ENCODE results near the gene FERMT3. TPM values are rescaled to one million over a fixed set of nuclear protein-coding genes. Genes with fewer than 3 reads are reported as not detected.
A peak's percentile ranks its signal among the peaks of the same experiment; 100 is the strongest.

Gene FERMT3
- polyA plus RNA-seq, 1 of the 3 experiments (the other 2 are of a cell fraction): 1.4 TPM

DNA sequence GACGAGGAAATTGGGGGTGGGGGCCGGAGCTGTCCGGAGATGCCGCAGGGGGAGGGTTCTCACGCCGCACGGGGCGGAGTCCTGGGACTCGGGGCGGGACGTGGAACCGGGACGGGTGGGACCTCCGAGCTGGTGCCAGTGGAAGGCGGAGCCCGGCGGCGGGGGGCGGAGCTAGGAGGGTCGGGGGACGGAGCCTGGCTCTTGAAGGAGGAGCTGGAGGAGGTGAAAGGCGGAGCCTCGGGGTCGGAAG, 34.6 kb downstream of the FERMT3 start:
- H3F3A ChIP-seq (replicated peaks; ENCODE audit: insufficient read depth): peaks cover 28% of the 10 kb centered on the region
- H3K4me3 ChIP-seq (ENCODE audit: low read depth in 2 of 2, low read length in 1 of 2): peak overlapping the region; percentile 64 to 92
- ChIA-PET POLR2A (interaction anchor here (0.6 to 12.4 kb wide), 11 partner anchors 8 to 152 kb away, joined by 3 to 112 read pairs (median 4); partner anchors contain the start of genes BAD, DNAJC4, ESRRA and GPR137), CTCF (interaction anchor here (0.6 to 3.3 kb wide), 2 partner anchors 10 to 89 kb away, joined by 3 to 17 read pairs; partner anchors contain the start of gene PLCB3)
- peak overlapping the region; percentile 63; the same call in 1 of the 2 replicates for H2AFZ ChIP-seq (ENCODE audit: low read depth)
- peaks cover 15 to 38% of the 10 kb centered on the region in 2 experiments; a peak in 2 of 4 replicates for H3K4me1 ChIP-seq (ENCODE audit: control insufficient read depth in 1 of 2, insufficient read depth in 2 of 2, low read depth in 1 of 2, low read length in 1 of 2)
- no peaks in the 10 kb centered on the region for H4K20me1 ChIP-seq (ENCODE audit: insufficient read depth)
- H3K9ac ChIP-seq: peak overlapping the region; percentile 83
- WGBS (ENCODE audit: low lambda C conversion rate): 4% methylated on average over 15 of the region's 24 CpGs
- TF ChIP-seq TCF12 (IDR thresholded peaks at IDR 0.05): no peak
- DNase-seq: no peak
- H3K27ac ChIP-seq (ENCODE audit: low read depth in 2 of 2, low read length in 1 of 2): peak overlapping the region; percentile 94 to 98
- peaks cover 46% of the 10 kb centered on the region for H3K79me2 ChIP-seq (ENCODE audit: insufficient read depth)
- no peaks in the 10 kb centered on the region for H3K27me3 ChIP-seq (ENCODE audit: insufficient read depth)
- H3K9me2 ChIP-seq: no peaks in the 10 kb centered on the region
- peaks cover 10 to 32% of the 10 kb centered on the region in 2 experiments for H3K36me3 ChIP-seq (replicated peaks in 1 of 2; ENCODE audit: control insufficient read depth in 1 of 2, insufficient read depth in 2 of 2, low read length in 1 of 2)
- peak overlapping the region; percentile 93 for H3K4me2 ChIP-seq
- H3K9me3 ChIP-seq: no peaks in the 10 kb centered on the region

DNA sequence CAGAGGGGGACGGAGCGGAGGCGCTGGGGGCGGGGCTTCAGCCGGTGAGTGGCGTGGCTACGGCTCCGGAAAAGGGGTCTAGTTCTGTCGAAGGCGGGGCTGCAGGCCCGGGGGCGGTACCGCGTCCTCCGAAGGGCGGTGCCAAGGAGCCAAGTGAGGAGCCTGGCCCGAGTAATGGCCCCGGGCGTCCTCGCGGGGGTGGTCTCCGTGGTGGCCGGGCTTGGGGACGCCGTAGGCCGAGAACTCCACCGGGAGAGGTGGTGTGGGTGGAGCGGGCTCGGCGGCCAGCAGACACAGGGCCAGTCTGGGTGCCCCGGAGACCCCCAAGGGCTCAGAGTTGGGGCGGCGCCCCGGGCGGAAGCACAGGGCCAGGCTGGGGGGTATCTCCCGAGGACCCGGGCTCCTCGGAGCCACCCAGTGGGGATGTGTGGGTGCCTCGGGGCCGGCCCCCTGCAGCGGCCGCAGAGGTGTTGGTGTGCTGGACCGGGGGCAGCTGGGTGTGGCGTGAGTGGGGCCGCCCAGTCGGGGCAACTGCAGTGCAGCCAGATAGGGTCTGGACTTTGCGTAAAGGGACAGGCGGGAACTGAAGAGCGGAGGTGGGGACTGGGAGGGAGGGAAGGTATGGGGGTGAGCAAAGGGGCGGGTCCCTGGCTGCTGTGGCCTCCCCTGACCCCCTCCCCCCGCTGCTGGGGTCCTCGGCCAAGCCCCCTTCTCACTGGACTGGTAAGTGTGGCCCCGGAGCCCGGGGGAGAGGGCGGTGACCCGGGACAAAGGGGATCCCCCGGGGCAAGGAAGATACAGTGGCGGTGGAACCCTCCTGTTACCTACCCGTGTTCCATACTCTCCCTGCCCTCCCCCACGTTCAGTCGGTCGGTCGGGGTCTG, 35.2 kb downstream of the FERMT3 start:
- H3K9me3 ChIP-seq: no peaks in the 10 kb centered on the region
- peak overlapping the region; percentile 67 to 90; a peak in 3 of 4 replicates for H3K27ac ChIP-seq (ENCODE audit: low read depth in 2 of 2, low read length in 1 of 2)
- H3K79me2 ChIP-seq (ENCODE audit: insufficient read depth): peaks cover 48% of the 10 kb centered on the region
- WGBS (ENCODE audit: low lambda C conversion rate): under 1% methylated on average over 34 of the region's 63 CpGs
- peak overlapping the region; percentile 78 to 92 for H3K4me3 ChIP-seq (ENCODE audit: low read depth in 2 of 2, low read length in 1 of 2)
- H3K4me2 ChIP-seq: peak overlapping the region; percentile 98
- H3K9ac ChIP-seq: peak overlapping the region; percentile 84
- ChIA-PET POLR2A (interaction anchor here (0.6 to 12.4 kb wide), 13 partner anchors 8 to 152 kb away, joined by 3 to 112 read pairs (median 4); partner anchors contain the start of genes BAD, DNAJC4, ESRRA and GPR137), CTCF (interaction anchor here (0.6 to 3.3 kb wide), 5 partner anchors 10 to 89 kb away, joined by 3 to 17 read pairs (median 6); partner anchors contain the start of gene PLCB3)
- H2AFZ ChIP-seq (ENCODE audit: low read depth): 0 out of 2 replicates have a peak overlapping the region, but pooled peaks have one; percentile 0
- no peaks in the 10 kb centered on the region for H3K9me2 ChIP-seq
- DNase-seq: peak; percentile 95
- H3K4me1 ChIP-seq (ENCODE audit: control insufficient read depth in 1 of 2, insufficient read depth in 2 of 2, low read depth in 1 of 2, low read length in 1 of 2): peaks cover 15 to 38% of the 10 kb centered on the region in 2 experiments; a peak in 2 of 4 replicates
- H3K36me3 ChIP-seq (replicated peaks in 1 of 2; ENCODE audit: control insufficient read depth in 1 of 2, insufficient read depth in 2 of 2, low read length in 1 of 2): peaks cover 10 to 32% of the 10 kb centered on the region in 2 experiments
- no peaks in the 10 kb centered on the region for H4K20me1 ChIP-seq (ENCODE audit: insufficient read depth)
- no peaks in the 10 kb centered on the region for H3K27me3 ChIP-seq (ENCODE audit: insufficient read depth)
- H3F3A ChIP-seq (replicated peaks; ENCODE audit: insufficient read depth): peaks cover 28% of the 10 kb centered on the region
- TF ChIP-seq, protein P1, sequence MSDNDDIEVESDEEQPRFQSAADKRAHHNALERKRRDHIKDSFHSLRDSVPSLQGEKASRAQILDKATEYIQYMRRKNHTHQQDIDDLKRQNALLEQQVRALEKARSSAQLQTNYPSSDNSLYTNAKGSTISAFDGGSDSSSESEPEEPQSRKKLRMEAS (IDR thresholded peaks at IDR 0.05; ENCODE audit: low read depth): no peak
- TF ChIP-seq, protein P2, sequence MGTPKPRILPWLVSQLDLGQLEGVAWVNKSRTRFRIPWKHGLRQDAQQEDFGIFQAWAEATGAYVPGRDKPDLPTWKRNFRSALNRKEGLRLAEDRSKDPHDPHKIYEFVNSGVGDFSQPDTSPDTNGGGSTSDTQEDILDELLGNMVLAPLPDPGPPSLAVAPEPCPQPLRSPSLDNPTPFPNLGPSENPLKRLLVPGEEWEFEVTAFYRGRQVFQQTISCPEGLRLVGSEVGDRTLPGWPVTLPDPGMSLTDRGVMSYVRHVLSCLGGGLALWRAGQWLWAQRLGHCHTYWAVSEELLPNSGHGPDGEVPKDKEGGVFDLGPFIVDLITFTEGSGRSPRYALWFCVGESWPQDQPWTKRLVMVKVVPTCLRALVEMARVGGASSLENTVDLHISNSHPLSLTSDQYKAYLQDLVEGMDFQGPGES (IDR thresholded peaks at IDR 0.05; ENCODE audit: low read depth, low read length): no peak
- TF ChIP-seq RFX5 (IDR thresholded peaks at IDR 0.05; ENCODE audit: low read length) (no peak), FOXM1 (IDR thresholded peaks at IDR 0.05; ENCODE audit: low read depth) (no peak), MXI1 (IDR thresholded peaks at IDR 0.05; ENCODE audit: low read depth, low read length) (no peak; the same call in 1 of the 2 replicates), TAF1 (IDR thresholded peaks at IDR 0.05; ENCODE audit: borderline replicate concordance, low read depth, low read length) (peak; percentile 66), NFIC (IDR thresholded peaks at IDR 0.05; ENCODE audit: borderline replicate concordance) (no peak), CHD2 (IDR thresholded peaks at IDR 0.05; ENCODE audit: low read length, partially characterized antibody) (no peak), SMC3 (IDR thresholded peaks at IDR 0.05; ENCODE audit: low read depth, low read length) (no peak), FOSL2 (IDR thresholded peaks at IDR 0.05; ENCODE audit: borderline replicate concordance, low read depth) (no peak), SIN3A (IDR thresholded peaks at IDR 0.05; ENCODE audit: borderline replicate concordance, low read depth, low read length) (no peak), ELF1 (IDR thresholded peaks at IDR 0.05) (no peak), POLR2AphosphoS5 (IDR thresholded peaks at IDR 0.05; ENCODE audit: low read depth, low read length) (peak; percentile 65; the same call in 1 of the 2 replicates), RAD21 (IDR thresholded peaks at IDR 0.05; ENCODE audit: low read length) (no peak), TEAD4 (IDR thresholded peaks at IDR 0.05; ENCODE audit: borderline replicate concordance, insufficient read depth) (no peak), JUND (IDR thresholded peaks at IDR 0.05) (no peak), YY1 (IDR thresholded peaks at IDR 0.05; ENCODE audit: low read depth) (peak; percentile 83), GABPA (IDR thresholded peaks at IDR 0.05; ENCODE audit: low read depth) (peak; percentile 7; the same call in 1 of the 2 replicates)
- TF ChIP-seq, protein P3, sequence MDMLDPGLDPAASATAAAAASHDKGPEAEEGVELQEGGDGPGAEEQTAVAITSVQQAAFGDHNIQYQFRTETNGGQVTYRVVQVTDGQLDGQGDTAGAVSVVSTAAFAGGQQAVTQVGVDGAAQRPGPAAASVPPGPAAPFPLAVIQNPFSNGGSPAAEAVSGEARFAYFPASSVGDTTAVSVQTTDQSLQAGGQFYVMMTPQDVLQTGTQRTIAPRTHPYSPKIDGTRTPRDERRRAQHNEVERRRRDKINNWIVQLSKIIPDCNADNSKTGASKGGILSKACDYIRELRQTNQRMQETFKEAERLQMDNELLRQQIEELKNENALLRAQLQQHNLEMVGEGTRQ (IDR thresholded peaks at IDR 0.05; ENCODE audit: borderline replicate concordance, low read depth, low read length): no peak
- TF ChIP-seq, protein P4, sequence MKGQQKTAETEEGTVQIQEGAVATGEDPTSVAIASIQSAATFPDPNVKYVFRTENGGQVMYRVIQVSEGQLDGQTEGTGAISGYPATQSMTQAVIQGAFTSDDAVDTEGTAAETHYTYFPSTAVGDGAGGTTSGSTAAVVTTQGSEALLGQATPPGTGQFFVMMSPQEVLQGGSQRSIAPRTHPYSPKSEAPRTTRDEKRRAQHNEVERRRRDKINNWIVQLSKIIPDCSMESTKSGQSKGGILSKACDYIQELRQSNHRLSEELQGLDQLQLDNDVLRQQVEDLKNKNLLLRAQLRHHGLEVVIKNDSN (IDR thresholded peaks at IDR 0.05; ENCODE audit: borderline replicate concordance, low read depth): no peak
- TF ChIP-seq, protein P5, sequence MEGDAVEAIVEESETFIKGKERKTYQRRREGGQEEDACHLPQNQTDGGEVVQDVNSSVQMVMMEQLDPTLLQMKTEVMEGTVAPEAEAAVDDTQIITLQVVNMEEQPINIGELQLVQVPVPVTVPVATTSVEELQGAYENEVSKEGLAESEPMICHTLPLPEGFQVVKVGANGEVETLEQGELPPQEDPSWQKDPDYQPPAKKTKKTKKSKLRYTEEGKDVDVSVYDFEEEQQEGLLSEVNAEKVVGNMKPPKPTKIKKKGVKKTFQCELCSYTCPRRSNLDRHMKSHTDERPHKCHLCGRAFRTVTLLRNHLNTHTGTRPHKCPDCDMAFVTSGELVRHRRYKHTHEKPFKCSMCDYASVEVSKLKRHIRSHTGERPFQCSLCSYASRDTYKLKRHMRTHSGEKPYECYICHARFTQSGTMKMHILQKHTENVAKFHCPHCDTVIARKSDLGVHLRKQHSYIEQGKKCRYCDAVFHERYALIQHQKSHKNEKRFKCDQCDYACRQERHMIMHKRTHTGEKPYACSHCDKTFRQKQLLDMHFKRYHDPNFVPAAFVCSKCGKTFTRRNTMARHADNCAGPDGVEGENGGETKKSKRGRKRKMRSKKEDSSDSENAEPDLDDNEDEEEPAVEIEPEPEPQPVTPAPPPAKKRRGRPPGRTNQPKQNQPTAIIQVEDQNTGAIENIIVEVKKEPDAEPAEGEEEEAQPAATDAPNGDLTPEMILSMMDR (IDR thresholded peaks at IDR 0.05): no peak

All from SK-N-SH (cell line).